Measurements from ENCODE around the gene RRN3. TPM values are rescaled to one million over a fixed set of nuclear protein-coding genes. Genes with fewer than 3 reads are reported as not detected.

RRN3 gene
- total RNA-seq, 1 experiment from 2014 or later, result 57.7 TPM

DNA sequence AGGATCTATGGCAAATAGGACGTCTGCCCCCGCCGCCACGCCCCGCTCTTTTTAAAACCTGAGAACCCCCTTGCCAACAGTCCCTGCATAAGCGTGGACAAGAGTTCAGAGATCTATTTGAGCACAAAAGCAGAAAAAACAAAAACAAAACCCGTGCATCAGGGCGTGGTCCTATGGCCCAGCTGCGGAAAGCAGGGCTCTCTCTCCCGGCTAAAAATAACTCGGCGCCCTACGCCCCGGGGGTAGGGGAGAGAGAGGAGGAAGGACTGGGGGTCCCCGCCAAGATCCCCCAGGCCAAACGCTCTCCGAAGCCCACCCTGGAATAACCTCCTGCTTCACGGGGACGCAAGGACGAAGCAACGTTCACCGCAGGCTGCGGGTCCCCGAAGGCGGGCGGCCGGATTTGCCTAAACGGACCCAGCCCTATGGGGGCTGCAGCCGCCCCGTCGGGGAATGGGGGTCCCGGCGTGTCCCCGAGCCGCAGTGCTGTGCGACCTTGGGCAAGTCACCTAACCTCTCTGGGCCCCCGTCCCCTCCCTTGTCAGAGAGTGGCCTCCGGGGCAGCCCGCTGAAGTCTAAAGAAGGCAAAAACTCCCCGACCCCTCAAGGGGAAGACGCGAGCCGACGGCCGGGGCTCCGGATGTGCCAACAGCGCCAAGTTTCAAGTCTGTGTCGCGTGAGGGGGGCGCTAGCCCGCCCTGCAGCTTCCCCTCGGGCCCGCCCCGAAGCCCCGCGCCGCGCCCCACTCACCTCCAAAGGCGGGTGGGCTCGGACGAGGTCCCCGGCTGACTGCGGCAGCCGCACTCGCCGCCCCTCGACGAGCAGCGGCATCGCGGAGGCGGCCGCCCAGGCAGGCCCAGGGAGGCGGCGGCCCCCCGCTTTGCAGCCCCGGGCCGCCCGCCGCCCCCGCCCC, 38.7 kb downstream of the RRN3 start:
- H3K9me3 ChIP-seq (ENCODE audit: control insufficient read depth in 1 of 2, insufficient read depth in 1 of 2, low read depth in 1 of 2, low read length in 2 of 2), result no peaks in the 10 kb centered on the region
- peak overlapping the region; percentile 96 for H3K4me2 ChIP-seq (ENCODE audit: low read length)
- H3K36me3 ChIP-seq (ENCODE audit: control insufficient read depth in 1 of 2, insufficient read depth in 2 of 2, low read length in 2 of 2), result peaks cover 10 to 12% of the 10 kb centered on the region in 2 experiments; a peak in 3 of 4 replicates
- H3K9ac ChIP-seq (ENCODE audit: low read length), result peak overlapping the region; percentile 65
- DNase-seq (ENCODE audit: low read depth, low spot score) (no peak), ATAC-seq (peak; percentile 66)
- peaks cover 0 to 15% of the 10 kb centered on the region in 2 experiments; a peak in 2 of 4 replicates for H3K4me1 ChIP-seq (ENCODE audit: control insufficient read depth in 1 of 2, insufficient read depth in 2 of 2, low read length in 2 of 2)
- TF ChIP-seq, protein P1, sequence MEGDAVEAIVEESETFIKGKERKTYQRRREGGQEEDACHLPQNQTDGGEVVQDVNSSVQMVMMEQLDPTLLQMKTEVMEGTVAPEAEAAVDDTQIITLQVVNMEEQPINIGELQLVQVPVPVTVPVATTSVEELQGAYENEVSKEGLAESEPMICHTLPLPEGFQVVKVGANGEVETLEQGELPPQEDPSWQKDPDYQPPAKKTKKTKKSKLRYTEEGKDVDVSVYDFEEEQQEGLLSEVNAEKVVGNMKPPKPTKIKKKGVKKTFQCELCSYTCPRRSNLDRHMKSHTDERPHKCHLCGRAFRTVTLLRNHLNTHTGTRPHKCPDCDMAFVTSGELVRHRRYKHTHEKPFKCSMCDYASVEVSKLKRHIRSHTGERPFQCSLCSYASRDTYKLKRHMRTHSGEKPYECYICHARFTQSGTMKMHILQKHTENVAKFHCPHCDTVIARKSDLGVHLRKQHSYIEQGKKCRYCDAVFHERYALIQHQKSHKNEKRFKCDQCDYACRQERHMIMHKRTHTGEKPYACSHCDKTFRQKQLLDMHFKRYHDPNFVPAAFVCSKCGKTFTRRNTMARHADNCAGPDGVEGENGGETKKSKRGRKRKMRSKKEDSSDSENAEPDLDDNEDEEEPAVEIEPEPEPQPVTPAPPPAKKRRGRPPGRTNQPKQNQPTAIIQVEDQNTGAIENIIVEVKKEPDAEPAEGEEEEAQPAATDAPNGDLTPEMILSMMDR (IDR thresholded peaks at IDR 0.05 in 2 of 3, conservative IDR thresholded peaks at IDR 0.05 in 1 of 3; ENCODE audit: borderline replicate concordance in 1 of 3, insufficient read depth in 1 of 3, low read depth in 2 of 3, low read length in 2 of 3), result peak in 1 of 3 experiments; percentile 9; a peak in 1 of 6 replicates
- 0 out of 2 replicates have a peak, but pooled peaks have one; percentile 1 for TF ChIP-seq CBX3 (IDR thresholded peaks at IDR 0.05; ENCODE audit: low read depth)
- peak; percentile 61 for TF ChIP-seq ZFX (IDR thresholded peaks at IDR 0.05)
- TF ChIP-seq, protein P2, sequence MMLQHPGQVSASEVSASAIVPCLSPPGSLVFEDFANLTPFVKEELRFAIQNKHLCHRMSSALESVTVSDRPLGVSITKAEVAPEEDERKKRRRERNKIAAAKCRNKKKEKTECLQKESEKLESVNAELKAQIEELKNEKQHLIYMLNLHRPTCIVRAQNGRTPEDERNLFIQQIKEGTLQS (IDR thresholded peaks at IDR 0.05), result no peak
- no peak for TF ChIP-seq TCF7L2 (IDR thresholded peaks at IDR 0.05; ENCODE audit: borderline replicate concordance, extremely low read depth, insufficient read depth, insufficient read length)
- TF ChIP-seq, protein P3, sequence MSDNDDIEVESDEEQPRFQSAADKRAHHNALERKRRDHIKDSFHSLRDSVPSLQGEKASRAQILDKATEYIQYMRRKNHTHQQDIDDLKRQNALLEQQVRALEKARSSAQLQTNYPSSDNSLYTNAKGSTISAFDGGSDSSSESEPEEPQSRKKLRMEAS (IDR thresholded peaks at IDR 0.05), result no peak; the same call in 1 of the 2 replicates
- H2AFZ ChIP-seq (ENCODE audit: low read depth, low read length, poor library complexity, severe bottlenecking), result no peak overlapping the region
- no peaks in the 10 kb centered on the region for H3K9me2 ChIP-seq (ENCODE audit: insufficient read depth)
- no peaks in the 10 kb centered on the region for H4K20me1 ChIP-seq (ENCODE audit: insufficient read depth)
- POLR2A ChIA-PET, result interaction anchor here (1.2 kb wide), 1 partner anchor 39 kb away, joined by 9 read pairs; the partner anchor contains the start of gene RRN3
- BruUV-seq (replicated peaks), result no TSS peak
- H3K27me3 ChIP-seq (ENCODE audit: insufficient read depth, low read length), result no peaks in the 10 kb centered on the region
- peak overlapping the region; percentile 70 to 86 for H3K4me3 ChIP-seq (replicated peaks in 1 of 2; ENCODE audit: low read depth in 1 of 2, low read length in 2 of 2)
- RAD21 ChIA-PET (ENCODE audit: low non-redundant PET in 1 of 2, low total read pairs in 2 of 2, uncharacterized antibody in 2 of 2, unreplicated experiment in 2 of 2), result no interaction called here
- CTCF ChIA-PET, result no interaction called here
- intact Hi-C loops (cut with micrococcal nuclease), result no loop called here
- H3K79me2 ChIP-seq (ENCODE audit: insufficient read depth, low read length), result no peaks in the 10 kb centered on the region; the same call in 1 of the 2 replicates
- peak overlapping the region; percentile 54; the same call in 1 of the 2 replicates for H3K27ac ChIP-seq (ENCODE audit: low read depth, low read length)

Data from HCT116 (cell line).